GM23338 (cell line): ENCODE results near the gene UPP2.

ENCODE experiments used
- CREB1 ChIP-seq: fragments of 250-450 bp; sonication (Bioruptor Pico); IDR thresholded peaks from 2 replicates; pipeline ENCODE4 v1.5.0; 2020; ENCODE audit warnings: low read depth, mild to moderate bottlenecking, moderate library complexity
- EZH2 ChIP-seq: fragments of 200-600 bp; sonication (generic); IDR thresholded peaks from one replicate; pipeline ENCODE4 v1.8.0; 2017; ENCODE audit warnings: antibody characterized with exemption, mild to moderate bottlenecking, low read depth; ENCODE audit not compliant: unreplicated experiment
- EZH2phosphoT487 ChIP-seq: fragments of 200-600 bp; sonication (generic); IDR thresholded peaks from one replicate; pipeline ENCODE4 v1.8.1; 2018; ENCODE audit warnings: antibody characterized with exemption; ENCODE audit not compliant: unreplicated experiment
- POLR2AphosphoS5 ChIP-seq: IDR thresholded peaks from 2 replicates; pipeline ENCODE4 v1.6.1; 2016; ENCODE audit warnings: antibody characterized with exemption, low read depth
- TF ChIP-seq, protein P1 (sequence below), 2 experiments: fragments of 200-600 bp in 1 of 2; sonication (generic) in 1 of 2; conservative IDR thresholded peaks; 2 replicates each; pipeline versions ENCODE4 v1.5.1 to v1.6.1; 2016 to 2017; ENCODE audit warnings: antibody characterized with exemption in 2 of 2, low read depth in 2 of 2, mild to moderate bottlenecking in 2 of 2, moderate library complexity in 1 of 2

DNA sequence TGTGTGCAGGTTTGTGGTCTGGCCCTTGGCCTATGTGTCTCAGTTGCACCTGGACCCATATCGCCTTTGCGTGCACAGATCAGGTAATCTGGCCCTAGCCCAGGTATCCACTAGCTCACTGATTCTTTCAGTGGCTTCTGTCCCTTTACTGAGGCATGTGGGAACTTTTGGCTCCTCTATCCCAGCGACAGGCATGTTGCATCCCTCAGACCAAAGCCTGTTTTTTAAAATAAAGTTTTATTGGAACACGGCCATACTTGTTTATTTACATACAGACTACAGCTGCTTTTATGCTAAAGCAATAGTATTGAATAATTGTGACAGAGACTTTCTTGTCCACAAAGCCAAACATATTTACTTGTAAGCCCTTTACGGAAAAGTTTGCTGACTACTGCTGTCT lies 39.9 kb upstream of the UPP2 start:
- TF ChIP-seq EZH2phosphoT487: no peak
- no peak for TF ChIP-seq CREB1
- TF ChIP-seq, protein P1, sequence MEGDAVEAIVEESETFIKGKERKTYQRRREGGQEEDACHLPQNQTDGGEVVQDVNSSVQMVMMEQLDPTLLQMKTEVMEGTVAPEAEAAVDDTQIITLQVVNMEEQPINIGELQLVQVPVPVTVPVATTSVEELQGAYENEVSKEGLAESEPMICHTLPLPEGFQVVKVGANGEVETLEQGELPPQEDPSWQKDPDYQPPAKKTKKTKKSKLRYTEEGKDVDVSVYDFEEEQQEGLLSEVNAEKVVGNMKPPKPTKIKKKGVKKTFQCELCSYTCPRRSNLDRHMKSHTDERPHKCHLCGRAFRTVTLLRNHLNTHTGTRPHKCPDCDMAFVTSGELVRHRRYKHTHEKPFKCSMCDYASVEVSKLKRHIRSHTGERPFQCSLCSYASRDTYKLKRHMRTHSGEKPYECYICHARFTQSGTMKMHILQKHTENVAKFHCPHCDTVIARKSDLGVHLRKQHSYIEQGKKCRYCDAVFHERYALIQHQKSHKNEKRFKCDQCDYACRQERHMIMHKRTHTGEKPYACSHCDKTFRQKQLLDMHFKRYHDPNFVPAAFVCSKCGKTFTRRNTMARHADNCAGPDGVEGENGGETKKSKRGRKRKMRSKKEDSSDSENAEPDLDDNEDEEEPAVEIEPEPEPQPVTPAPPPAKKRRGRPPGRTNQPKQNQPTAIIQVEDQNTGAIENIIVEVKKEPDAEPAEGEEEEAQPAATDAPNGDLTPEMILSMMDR (conservative IDR thresholded peaks at IDR 0.05; ENCODE audit: low read depth in 2 of 2): no peak
- TF ChIP-seq POLR2AphosphoS5: no peak
- TF ChIP-seq EZH2: no peak
